CD4-positive, alpha-beta T cell treated with Interleukin-12 subunit alpha and Interleukin-12 subunit beta, for 1 hour (primary cell): ENCODE measurements around the gene MINAR1.
"Not testable (repeated sequence)": the region's sequence is repeated elsewhere in the genome, so short reads cannot be mapped to it uniquely, and the experiment has no call there.

Source experiments
- DNase-seq: peaks from one replicate; pipeline ENCODE4 v3.0.0-alpha.2; 2020

MINAR1 gene

GRCh38 chr15:79431636-79432344, at the start of gene MINAR1:
Gene MINAR1, plus strand, starts transcription at chr15:79432336. Its CDS starts 23,812 bp downstream, at chr15:79456148.
- no peak for DNase-seq

GRCh38 chr15:79394231-79394630, 37.9 kb upstream of the MINAR1 start:
- DNase-seq, result no peak

- no peak for DNase-seq
These were observed 35.3 kb upstream of the MINAR1 start for GRCh38 chr15:79396850-79397249.

- DNase-seq, result no peak
These were observed 34.7 kb upstream of the MINAR1 start for GRCh38 chr15:79397269-79397910.

- DNase-seq, result no peak
These were observed 32.5 kb upstream of the MINAR1 start for GRCh38 chr15:79399606-79400005.

GRCh38 chr15:79400650-79401049, 31.5 kb upstream of the MINAR1 start:
- no peak for DNase-seq

GRCh38 chr15:79401301-79401700, 30.8 kb upstream of the MINAR1 start:
- no peak for DNase-seq

GRCh38 chr15:79402136-79402535, 30.0 kb upstream of the MINAR1 start:
- no peak for DNase-seq

GRCh38 chr15:79403501-79403900, 28.6 kb upstream of the MINAR1 start:
- no peak for DNase-seq

GRCh38 chr15:79406210-79406609, 25.9 kb upstream of the MINAR1 start:
- DNase-seq, result no peak

- no peak for DNase-seq
These were observed 24.1 kb upstream of the MINAR1 start for GRCh38 chr15:79408041-79408440.

GRCh38 chr15:79410237-79410636, 21.9 kb upstream of the MINAR1 start:
- DNase-seq, result no peak

GRCh38 chr15:79412010-79412409, 20.1 kb upstream of the MINAR1 start:
- no peak for DNase-seq

GRCh38 chr15:79412429-79412828, 19.7 kb upstream of the MINAR1 start:
- no peak for DNase-seq

GRCh38 chr15:79416876-79417275, 15.3 kb upstream of the MINAR1 start:
- no peak for DNase-seq

GRCh38 chr15:79418693-79419279, 13.3 kb upstream of the MINAR1 start:
- no peak for DNase-seq

- no peak for DNase-seq
These were observed 6.4 kb upstream of the MINAR1 start for GRCh38 chr15:79425591-79426295.

- DNase-seq, result not testable (repeated sequence)
These were observed 5.2 kb upstream of the MINAR1 start for GRCh38 chr15:79426899-79427298.

GRCh38 chr15:79427781-79428598, 4.1 kb upstream of the MINAR1 start:
- DNase-seq, result no peak

GRCh38 chr15:79430901-79431635, 1.1 kb upstream of the MINAR1 start:
- no peak for DNase-seq

GRCh38 chr15:79432345-79433275, 474 bp downstream of the MINAR1 start:
- DNase-seq, result no peak
